ENCODE data around the gene RAD51B. TPM values are rescaled to one million over a fixed set of nuclear protein-coding genes. Genes with fewer than 3 reads are reported as not detected.

RAD51B gene
- total and polyA plus RNA-seq, 2 experiments from 2014 or later = 10.1 to 18.0 TPM

DNA sequence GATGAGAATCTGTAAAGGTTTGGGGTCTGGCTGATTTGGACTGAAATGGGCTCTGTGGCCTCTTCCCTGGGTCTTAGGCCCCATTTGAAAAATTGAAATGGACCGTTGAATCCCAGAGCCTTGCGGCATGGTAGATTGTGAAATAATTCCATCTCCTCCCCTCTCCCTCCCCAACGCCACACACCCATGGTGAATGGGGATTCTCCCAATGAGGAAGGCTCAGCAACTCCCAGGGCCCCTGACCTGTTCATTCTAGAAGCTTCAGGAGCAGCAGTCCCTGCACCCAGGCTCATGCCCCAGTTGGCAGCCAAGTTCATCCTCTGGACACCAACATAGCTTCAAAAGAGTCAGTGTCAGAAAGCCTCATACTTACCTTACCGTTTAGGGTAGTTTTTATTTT, 755.8 kb downstream of the RAD51B start:
- Histone ChIP-seq H3K9me3 (ENCODE audit: low read depth) (no peaks in the 10 kb centered on the region), H3K27me3 (no peaks in the 10 kb centered on the region), H3K36me3 (replicated peaks; ENCODE audit: insufficient read depth, low read depth) (no peaks in the 10 kb centered on the region), H3K4me3 (no peak overlapping the region), H4K20me1 (ENCODE audit: insufficient read depth, poor library complexity, severe bottlenecking) (no peaks in the 10 kb centered on the region), H3K9me2 (replicated peaks; ENCODE audit: insufficient read depth) (no peaks in the 10 kb centered on the region), H2AFZ (no peak overlapping the region), H3K4me1 (ENCODE audit: insufficient read depth) (peaks cover 13% of the 10 kb centered on the region), H3K4me2 (no peak overlapping the region), H3K27ac (no peak overlapping the region), H3K79me2 (no peaks in the 10 kb centered on the region)
- 70% methylated on average over 4 of the region's 4 CpGs for WGBS (ENCODE audit: low lambda C conversion rate, missing lambda C conversion rate)
- no peak for TF ChIP-seq EZH2 (IDR thresholded peaks at IDR 0.05; ENCODE audit: borderline replicate concordance)
- no peak for TF ChIP-seq EZH2phosphoT487 (IDR thresholded peaks at IDR 0.05; ENCODE audit: low read depth, severe bottlenecking, unreplicated experiment)
- TF ChIP-seq, protein P1, sequence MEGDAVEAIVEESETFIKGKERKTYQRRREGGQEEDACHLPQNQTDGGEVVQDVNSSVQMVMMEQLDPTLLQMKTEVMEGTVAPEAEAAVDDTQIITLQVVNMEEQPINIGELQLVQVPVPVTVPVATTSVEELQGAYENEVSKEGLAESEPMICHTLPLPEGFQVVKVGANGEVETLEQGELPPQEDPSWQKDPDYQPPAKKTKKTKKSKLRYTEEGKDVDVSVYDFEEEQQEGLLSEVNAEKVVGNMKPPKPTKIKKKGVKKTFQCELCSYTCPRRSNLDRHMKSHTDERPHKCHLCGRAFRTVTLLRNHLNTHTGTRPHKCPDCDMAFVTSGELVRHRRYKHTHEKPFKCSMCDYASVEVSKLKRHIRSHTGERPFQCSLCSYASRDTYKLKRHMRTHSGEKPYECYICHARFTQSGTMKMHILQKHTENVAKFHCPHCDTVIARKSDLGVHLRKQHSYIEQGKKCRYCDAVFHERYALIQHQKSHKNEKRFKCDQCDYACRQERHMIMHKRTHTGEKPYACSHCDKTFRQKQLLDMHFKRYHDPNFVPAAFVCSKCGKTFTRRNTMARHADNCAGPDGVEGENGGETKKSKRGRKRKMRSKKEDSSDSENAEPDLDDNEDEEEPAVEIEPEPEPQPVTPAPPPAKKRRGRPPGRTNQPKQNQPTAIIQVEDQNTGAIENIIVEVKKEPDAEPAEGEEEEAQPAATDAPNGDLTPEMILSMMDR (IDR thresholded peaks at IDR 0.05; ENCODE audit: poor library complexity) = no peak
- no peak for DNase-seq (ENCODE audit: low spot score)

DNA sequence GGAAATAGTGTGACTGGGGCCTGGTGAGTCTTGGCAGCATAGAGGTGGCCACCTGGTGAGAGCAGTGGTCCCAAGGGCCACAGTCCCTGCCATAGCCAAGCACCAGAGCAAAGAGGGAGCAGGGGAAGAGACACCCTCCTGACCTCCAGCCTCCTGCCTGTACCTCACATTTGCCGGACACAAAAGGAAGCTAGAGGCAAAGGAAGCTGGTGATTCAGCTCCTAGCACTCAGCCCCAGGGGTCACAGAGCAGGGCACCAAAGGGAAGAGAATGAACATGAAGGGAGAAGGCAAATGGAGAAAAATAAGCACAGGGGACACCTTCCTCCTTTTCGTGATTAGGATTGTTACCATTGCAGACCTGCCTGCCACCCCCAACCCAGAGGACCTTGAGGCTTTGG, 756.5 kb downstream of the RAD51B start:
- WGBS (ENCODE audit: low lambda C conversion rate, missing lambda C conversion rate) = 95% methylated on average over 2 of the region's 2 CpGs
- no peak overlapping the region for H3K4me2 ChIP-seq

DNA sequence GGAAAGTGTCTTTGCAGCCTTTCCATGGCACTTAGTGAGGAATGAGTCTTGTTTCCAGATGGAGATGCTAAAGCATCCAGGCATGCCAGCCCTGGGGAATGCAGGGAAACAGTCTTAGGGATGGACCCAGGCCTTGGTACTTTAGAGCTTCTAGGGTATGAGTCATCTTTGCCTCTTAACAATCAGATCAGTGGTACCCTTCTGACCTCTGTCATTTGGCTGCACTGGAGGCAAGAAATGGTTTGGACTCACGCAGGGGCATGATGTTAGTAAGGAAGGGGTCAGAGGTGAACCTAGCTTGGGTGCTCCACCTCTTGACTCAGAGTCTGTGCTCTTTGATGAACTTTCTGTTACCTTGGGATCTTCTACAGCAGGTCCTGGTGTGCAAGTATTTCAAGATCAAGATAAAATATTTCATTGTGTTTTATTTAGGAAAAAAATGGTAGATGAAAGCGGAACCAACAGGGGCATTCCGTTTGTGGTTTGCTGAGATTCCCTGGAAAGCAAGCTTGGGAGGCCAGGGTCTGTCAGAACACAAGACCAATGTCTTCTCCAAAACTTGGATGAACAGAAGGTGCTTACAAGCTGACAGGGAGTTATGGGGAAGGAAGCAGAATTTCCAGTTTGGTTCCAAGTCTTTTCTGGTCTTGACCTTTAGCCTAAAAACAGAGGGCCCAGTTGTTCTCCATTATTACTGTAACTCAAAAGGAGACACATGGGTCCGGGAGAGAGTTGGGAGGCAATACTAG, 757.1 kb downstream of the RAD51B start:
- peak; percentile 35 for DNase-seq (ENCODE audit: low spot score)
- Histone ChIP-seq H3K9me2 (replicated peaks; ENCODE audit: insufficient read depth) (no peaks in the 10 kb centered on the region), H3K79me2 (no peaks in the 10 kb centered on the region), H3K27me3 (no peaks in the 10 kb centered on the region), H2AFZ (no peak overlapping the region), H3K4me3 (no peak overlapping the region), H4K20me1 (ENCODE audit: insufficient read depth, poor library complexity, severe bottlenecking) (no peaks in the 10 kb centered on the region), H3K9me3 (ENCODE audit: low read depth) (no peaks in the 10 kb centered on the region), H3K36me3 (replicated peaks; ENCODE audit: insufficient read depth, low read depth) (no peaks in the 10 kb centered on the region), H3K4me1 (ENCODE audit: insufficient read depth) (peaks cover 13% of the 10 kb centered on the region), H3K4me2 (no peak overlapping the region), H3K27ac (peak overlapping the region; percentile 90)
- TF ChIP-seq, protein P1 (IDR thresholded peaks at IDR 0.05; ENCODE audit: poor library complexity) = no peak
- TF ChIP-seq EZH2phosphoT487 (IDR thresholded peaks at IDR 0.05; ENCODE audit: low read depth, severe bottlenecking, unreplicated experiment) = no peak
- no peak for TF ChIP-seq EZH2 (IDR thresholded peaks at IDR 0.05; ENCODE audit: borderline replicate concordance)
- WGBS (ENCODE audit: low lambda C conversion rate, missing lambda C conversion rate) = 88% methylated on average over 4 of the region's 4 CpGs

More for the DNA sequence above, 756.5 kb downstream of the RAD51B start:
- no peaks in the 10 kb centered on the region for H4K20me1 ChIP-seq (ENCODE audit: insufficient read depth, poor library complexity, severe bottlenecking)
- no peak for DNase-seq (ENCODE audit: low spot score)
- no peaks in the 10 kb centered on the region for H3K36me3 ChIP-seq (replicated peaks; ENCODE audit: insufficient read depth, low read depth)
- H3K4me3 ChIP-seq = no peak overlapping the region
- no peak overlapping the region for H3K27ac ChIP-seq
- no peaks in the 10 kb centered on the region for H3K9me3 ChIP-seq (ENCODE audit: low read depth)
- H3K9me2 ChIP-seq (replicated peaks; ENCODE audit: insufficient read depth) = no peaks in the 10 kb centered on the region
- peaks cover 13% of the 10 kb centered on the region for H3K4me1 ChIP-seq (ENCODE audit: insufficient read depth)
- no peaks in the 10 kb centered on the region for H3K79me2 ChIP-seq
- no peak for TF ChIP-seq EZH2phosphoT487 (IDR thresholded peaks at IDR 0.05; ENCODE audit: low read depth, severe bottlenecking, unreplicated experiment)
- no peak overlapping the region for H2AFZ ChIP-seq
- no peaks in the 10 kb centered on the region for H3K27me3 ChIP-seq

DNA sequence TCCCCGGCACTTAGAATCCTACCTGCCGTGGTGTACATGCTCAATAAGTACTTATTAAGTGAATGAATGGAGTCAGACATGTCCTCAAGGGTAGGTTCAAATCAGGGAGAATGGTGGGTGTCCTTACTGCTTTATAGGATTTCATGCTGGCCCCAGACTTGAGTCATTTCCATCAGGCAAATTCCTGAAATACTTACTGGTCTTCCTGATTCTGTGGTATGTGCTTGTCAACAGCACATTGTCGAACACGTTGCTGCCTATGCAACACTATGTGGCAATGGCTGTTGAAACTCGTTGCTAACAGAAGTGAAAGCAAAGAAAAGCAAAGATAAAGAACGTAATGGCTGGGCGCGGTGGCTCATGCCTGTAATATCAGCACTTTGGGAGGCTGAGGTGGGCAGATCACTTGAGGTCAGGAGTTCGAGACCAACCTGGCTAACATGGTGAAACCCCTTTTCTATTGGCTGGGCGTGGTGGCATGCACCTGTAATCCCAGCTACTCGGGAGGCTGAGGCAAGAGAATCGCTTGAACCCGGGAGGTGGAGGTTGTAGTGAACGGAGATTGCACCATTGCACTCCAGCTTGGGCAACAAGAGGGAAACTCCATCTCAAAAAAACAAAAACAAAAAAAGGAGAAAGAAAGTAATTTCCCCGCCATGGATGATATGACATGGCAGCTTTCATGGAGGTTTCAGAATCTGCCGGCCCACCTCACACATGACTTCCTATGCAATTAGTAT, 758.4 kb downstream of the RAD51B start:
- H3K9me3 ChIP-seq (ENCODE audit: low read depth) = no peaks in the 10 kb centered on the region
- H3K4me3 ChIP-seq = no peak overlapping the region
- no peak overlapping the region for H2AFZ ChIP-seq
- H4K20me1 ChIP-seq (ENCODE audit: insufficient read depth, poor library complexity, severe bottlenecking) = no peaks in the 10 kb centered on the region
- H3K4me2 ChIP-seq = no peak overlapping the region
- peak; percentile 82 for DNase-seq (ENCODE audit: low spot score)
- H3K79me2 ChIP-seq = no peaks in the 10 kb centered on the region
- 61% methylated on average over 16 of the region's 16 CpGs for WGBS (ENCODE audit: low lambda C conversion rate, missing lambda C conversion rate)
- no peaks in the 10 kb centered on the region for H3K36me3 ChIP-seq (replicated peaks; ENCODE audit: insufficient read depth, low read depth)
- TF ChIP-seq EZH2phosphoT487 (IDR thresholded peaks at IDR 0.05; ENCODE audit: low read depth, severe bottlenecking, unreplicated experiment) = no peak
- TF ChIP-seq EZH2 (IDR thresholded peaks at IDR 0.05; ENCODE audit: borderline replicate concordance) = no peak
- TF ChIP-seq, protein P1 (IDR thresholded peaks at IDR 0.05; ENCODE audit: poor library complexity) = no peak
- peaks cover 13% of the 10 kb centered on the region for H3K4me1 ChIP-seq (ENCODE audit: insufficient read depth)
- no peaks in the 10 kb centered on the region for H3K9me2 ChIP-seq (replicated peaks; ENCODE audit: insufficient read depth)
- no peaks in the 10 kb centered on the region for H3K27me3 ChIP-seq
- peak overlapping the region; percentile 90 for H3K27ac ChIP-seq

Measured in hepatocyte (in vitro differentiated cells).